H1 (cell line): ENCODE results near the gene ZNF532.

Experiments
- FOSL1 ChIP-seq: IDR thresholded peaks from 2 replicates; pipeline ENCODE4 v1.6.1; 2011; ENCODE audit warnings: mild to moderate bottlenecking, low read depth, low read length, moderate library complexity; ENCODE audit not compliant: insufficient read depth
- MAX ChIP-seq: IDR thresholded peaks from 2 replicates; pipeline ENCODE4 v1.6.1; 2012; ENCODE audit warnings: inconsistent platforms
- POLR2A ChIP-seq, 2 experiments: IDR thresholded peaks; 1 replicate in 1 of 2; 2 replicates in 1 of 2; pipeline ENCODE4 v1.6.1; 2011; ENCODE audit warnings: low read depth in 2 of 2, low read length in 2 of 2, mild to moderate bottlenecking in 2 of 2; ENCODE audit errors: control extremely low read depth in 1 of 2
- SIN3A ChIP-seq, 2 experiments: IDR thresholded peaks in 1 of 2; conservative IDR thresholded peaks in 1 of 2; 2 replicates each; pipeline ENCODE4 v1.6.1; 2011 to 2012; ENCODE audit warnings: low read length in 2 of 2, improper control_type of control experiment in 1 of 2, low read depth in 1 of 2, mild to moderate bottlenecking in 1 of 2
- TF ChIP-seq, protein P1 (sequence below), 3 experiments: IDR thresholded peaks; 1 replicate in 2 of 3; 2 replicates in 1 of 3; pipeline versions ENCODE4 v1.5.1 to v1.6.1; 2011; ENCODE audit warnings: low read length in 3 of 3, mild to moderate bottlenecking in 3 of 3, inconsistent platforms in 2 of 3, low read depth in 1 of 3, moderate library complexity in 1 of 3; ENCODE audit not compliant: insufficient read depth in 1 of 3; ENCODE audit errors: control extremely low read depth in 1 of 3

GRCh38 chr18:58975781-58976180 is 111.1 kb downstream of the ZNF532 start:
- TF ChIP-seq SIN3A (conservative IDR thresholded peaks at IDR 0.05 in 1 of 2, IDR thresholded peaks at IDR 0.05 in 1 of 2; ENCODE audit: low read depth in 1 of 2, low read length in 2 of 2) (no peak), MAX (no peak), POLR2A (IDR thresholded peaks at IDR 0.05; ENCODE audit: control extremely low read depth in 1 of 2, low read depth in 2 of 2, low read length in 2 of 2) (no peak), FOSL1 (no peak)
- TF ChIP-seq, protein P1, sequence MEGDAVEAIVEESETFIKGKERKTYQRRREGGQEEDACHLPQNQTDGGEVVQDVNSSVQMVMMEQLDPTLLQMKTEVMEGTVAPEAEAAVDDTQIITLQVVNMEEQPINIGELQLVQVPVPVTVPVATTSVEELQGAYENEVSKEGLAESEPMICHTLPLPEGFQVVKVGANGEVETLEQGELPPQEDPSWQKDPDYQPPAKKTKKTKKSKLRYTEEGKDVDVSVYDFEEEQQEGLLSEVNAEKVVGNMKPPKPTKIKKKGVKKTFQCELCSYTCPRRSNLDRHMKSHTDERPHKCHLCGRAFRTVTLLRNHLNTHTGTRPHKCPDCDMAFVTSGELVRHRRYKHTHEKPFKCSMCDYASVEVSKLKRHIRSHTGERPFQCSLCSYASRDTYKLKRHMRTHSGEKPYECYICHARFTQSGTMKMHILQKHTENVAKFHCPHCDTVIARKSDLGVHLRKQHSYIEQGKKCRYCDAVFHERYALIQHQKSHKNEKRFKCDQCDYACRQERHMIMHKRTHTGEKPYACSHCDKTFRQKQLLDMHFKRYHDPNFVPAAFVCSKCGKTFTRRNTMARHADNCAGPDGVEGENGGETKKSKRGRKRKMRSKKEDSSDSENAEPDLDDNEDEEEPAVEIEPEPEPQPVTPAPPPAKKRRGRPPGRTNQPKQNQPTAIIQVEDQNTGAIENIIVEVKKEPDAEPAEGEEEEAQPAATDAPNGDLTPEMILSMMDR (IDR thresholded peaks at IDR 0.05; ENCODE audit: control extremely low read depth in 1 of 3, insufficient read depth in 1 of 3, low read depth in 1 of 3, low read length in 3 of 3) = no peak
